SK-N-SH (cell line): ENCODE data around the gene MCEMP1. TPM values are rescaled to one million over a fixed set of nuclear protein-coding genes. Genes with fewer than 3 reads are reported as not detected.
A peak's percentile ranks its signal among the peaks of the same experiment; 100 is the strongest.

Experiments
- CTCF ChIA-PET: fragments of 300-600, 350-600 bp; formaldehyde crosslinking; extraction: SDS; loops from one replicate; lab custom pipeline; 2021; lab: Yijun Ruan, JAX
- POLR2A ChIA-PET: fragments of 350-600 bp; sonication (Branson Sonifier 250); formaldehyde crosslinking; extraction: SDS; loops from one replicate; lab custom pipeline; 2020; ENCODE audit warnings: antibody characterized with exemption, inconsistent platforms; lab: Yijun Ruan, JAX
- DNase-seq: peaks from one replicate; pipeline ENCODE4 v3.0.0; 2012
- H2AFZ ChIP-seq: fragments of 200-600 bp; sonication (generic); 2 replicates; pipeline ENCODE4 v1.8.1; 2016; ENCODE audit warnings: antibody characterized with exemption, mild to moderate bottlenecking, low read depth
- H3F3A ChIP-seq: fragments of 200-600 bp; sonication (generic); replicated peaks from 2 replicates; pipeline ENCODE3; 2016; ENCODE audit warnings: antibody characterized with exemption, mild to moderate bottlenecking; ENCODE audit not compliant: insufficient read depth
- H3K27ac ChIP-seq, 2 experiments: fragments of 200-500 bp in 1 of 2; fragments of 200-600 bp in 1 of 2; sonication (Bioruptor generic) in 1 of 2; sonication (generic), shearing (Covaris generic) in 1 of 2; 2 replicates each; pipeline versions ENCODE4 v1.5.1 to v1.6.1; 2014 to 2016; ENCODE audit warnings: low read depth in 2 of 2, inconsistent platforms in 1 of 2, low read length in 1 of 2, mild to moderate bottlenecking in 1 of 2, mixed read lengths in 1 of 2
- H3K27me3 ChIP-seq: fragments of 200-600 bp; sonication (generic), shearing (Covaris generic); 2 replicates; pipeline ENCODE4 v1.6.1; 2016; ENCODE audit warnings: mixed run types; ENCODE audit not compliant: insufficient read depth
- H3K36me3 ChIP-seq, 2 experiments: fragments of 200-500 bp in 1 of 2; fragments of 200-600 bp in 1 of 2; sonication (Bioruptor generic) in 1 of 2; sonication (generic) in 1 of 2; replicated peaks in 1 of 2; 2 replicates each; pipeline versions ENCODE3 to v1.5.1; 2014 to 2016; ENCODE audit warnings: low read length in 1 of 2, mild to moderate bottlenecking in 1 of 2; ENCODE audit not compliant: insufficient read depth in 2 of 2, control insufficient read depth in 1 of 2
- H3K4me1 ChIP-seq, 2 experiments: fragments of 200-500 bp in 1 of 2; fragments of 200-600 bp in 1 of 2; sonication (Bioruptor generic) in 1 of 2; sonication (generic), shearing (Covaris generic) in 1 of 2; 2 replicates each; pipeline versions ENCODE4 v1.5.1 to v1.6.1; 2014 to 2016; ENCODE audit warnings: low read depth in 1 of 2, low read length in 1 of 2, mixed run types in 1 of 2; ENCODE audit not compliant: insufficient read depth in 2 of 2, control insufficient read depth in 1 of 2
- H3K4me2 ChIP-seq: fragments of 200-600 bp; sonication (generic), shearing (Covaris generic); 2 replicates; pipeline ENCODE4 v1.6.1; 2017; ENCODE audit warnings: mixed run types
- H3K4me3 ChIP-seq, 2 experiments: fragments of 200-500 bp in 1 of 2; fragments of 200-600 bp in 1 of 2; sonication (Bioruptor generic) in 1 of 2; sonication (generic), shearing (Covaris generic) in 1 of 2; 2 replicates each; pipeline versions ENCODE4 v1.5.1 to v1.8.1; 2014 to 2016; ENCODE audit warnings: low read depth in 2 of 2, inconsistent platforms in 1 of 2, low read length in 1 of 2, mild to moderate bottlenecking in 1 of 2, mixed read lengths in 1 of 2, moderate library complexity in 1 of 2
- H3K79me2 ChIP-seq: fragments of 200-600 bp; sonication (generic); 2 replicates; pipeline ENCODE4 v1.8.1; 2017; ENCODE audit warnings: mild to moderate bottlenecking; ENCODE audit not compliant: insufficient read depth
- H3K9ac ChIP-seq: fragments of 200-600 bp; sonication (generic); 2 replicates; pipeline ENCODE4 v1.6.1; 2017; ENCODE audit warnings: mixed run types
- H3K9me2 ChIP-seq: fragments of 200-600 bp; sonication (generic); 2 replicates; pipeline ENCODE4 v1.6.1; 2017; ENCODE audit warnings: mixed run types
- H3K9me3 ChIP-seq: fragments of 200-600 bp; sonication (generic); 2 replicates; pipeline ENCODE4 v1.6.1; 2017; ENCODE audit warnings: mixed run types, mild to moderate bottlenecking, moderate library complexity
- H4K20me1 ChIP-seq: fragments of 200-600 bp; sonication (generic); 2 replicates; pipeline ENCODE4 v1.6.1; 2017; ENCODE audit warnings: mild to moderate bottlenecking, mixed run types; ENCODE audit not compliant: insufficient read depth
- EZH2phosphoT487 ChIP-seq: fragments of 200-600 bp; sonication (generic); IDR thresholded peaks from 2 replicates; pipeline ENCODE4 v1.6.1; 2017; ENCODE audit warnings: low read depth, mixed run types, mild to moderate bottlenecking, antibody characterized with exemption, moderate library complexity, borderline replicate concordance
- FOSL2 ChIP-seq: IDR thresholded peaks from 2 replicates; pipeline ENCODE4 v1.4.0; 2012; ENCODE audit warnings: low read depth, mild to moderate bottlenecking, moderate library complexity, borderline replicate concordance
- FOXJ3 ChIP-seq: sonication (generic); formaldehyde crosslinking; IDR thresholded peaks from 2 replicates; pipeline ENCODE4 v1.5.1; 2020; ENCODE audit warnings: mild to moderate bottlenecking, missing genetic modification reagents
- FOXM1 ChIP-seq: IDR thresholded peaks from 2 replicates; pipeline ENCODE4 v1.4.0; 2012; ENCODE audit warnings: low read depth, mild to moderate bottlenecking
- GATA2 ChIP-seq: sonication (generic); formaldehyde crosslinking; IDR thresholded peaks from 2 replicates; pipeline ENCODE4 v1.5.0; 2020; ENCODE audit warnings: mild to moderate bottlenecking, missing genetic modification reagents
- JUND ChIP-seq: IDR thresholded peaks from 2 replicates; pipeline ENCODE4 v1.4.0; 2012
- MXI1 ChIP-seq: IDR thresholded peaks from 2 replicates; pipeline ENCODE4 v1.6.1; 2012; ENCODE audit warnings: mild to moderate bottlenecking, low read depth, low read length, improper control_type of control experiment
- NRF1 ChIP-seq: IDR thresholded peaks from 2 replicates; pipeline ENCODE4 v1.6.1; 2012; ENCODE audit warnings: low read depth, mild to moderate bottlenecking, low read length
- POLR2AphosphoS5 ChIP-seq: IDR thresholded peaks from 2 replicates; pipeline ENCODE4 v1.6.1; 2012; ENCODE audit warnings: low read depth, low read length
- RAD21 ChIP-seq: IDR thresholded peaks from 2 replicates; pipeline ENCODE4 v1.6.1; 2012; ENCODE audit warnings: mild to moderate bottlenecking, low read length
- RCOR1 ChIP-seq: fragments of 150-350 bp; IDR thresholded peaks from 2 replicates; pipeline ENCODE4 v1.6.1; 2017; ENCODE audit warnings: antibody characterized with exemption, low read length
- RXRA ChIP-seq: IDR thresholded peaks from 2 replicates; pipeline ENCODE4 v1.4.0; 2012; ENCODE audit warnings: low read depth, mild to moderate bottlenecking, borderline replicate concordance
- SMC3 ChIP-seq: IDR thresholded peaks from 2 replicates; pipeline ENCODE4 v1.6.1; 2012; ENCODE audit warnings: low read depth, low read length, improper control_type of control experiment
- TAF1 ChIP-seq: IDR thresholded peaks from 2 replicates; pipeline ENCODE4 v1.6.1; 2012; ENCODE audit warnings: low read depth, mild to moderate bottlenecking, low read length, moderate library complexity, borderline replicate concordance
- TCF12 ChIP-seq: IDR thresholded peaks from 2 replicates; pipeline ENCODE4 v1.4.0; 2012
- USF2 ChIP-seq: fragments of 150-350 bp; IDR thresholded peaks from 2 replicates; pipeline ENCODE4 v1.6.1; 2017; ENCODE audit warnings: antibody characterized with exemption, low read length, low read depth, borderline replicate concordance
- YY1 ChIP-seq: IDR thresholded peaks from 2 replicates; pipeline ENCODE4 v1.4.0; 2012; ENCODE audit warnings: low read depth, mild to moderate bottlenecking
- WGBS: methylation state at CpG from one replicate; pipeline ENCODE4 v1.1.6; 2017; ENCODE audit warnings: low lambda C conversion rate; 5-methylcytosine and 5-hydroxymethylcytosine counted together
- polyA plus RNA-seq, 3 experiments: library from polyadenylated mRNA; depleted of rRNA; stranded (reverse); fragments of >200 nt; gene quantifications; 2 replicates each; pipeline ENCODE4 v1.2.3, GENCODE V29; 2012
- TF ChIP-seq, protein P1 (sequence below): fragments of 200-600 bp; sonication (generic); IDR thresholded peaks from 2 replicates; pipeline ENCODE4 v1.6.1; 2017; ENCODE audit warnings: antibody characterized with exemption, mild to moderate bottlenecking, moderate library complexity
- TF ChIP-seq, protein P2 (sequence below): IDR thresholded peaks from 2 replicates; pipeline ENCODE4; 2012

Gene MCEMP1
- polyA plus RNA-seq, 1 of the 3 experiments (the other 2 are of a cell fraction): not detected

- Histone ChIP-seq H3F3A (no peaks in the 10 kb centered on the region), H3K36me3 (no peaks in the 10 kb centered on the region), H3K4me3 (no peak overlapping the region), H3K9me2 (no peaks in the 10 kb centered on the region), H3K27me3 (peaks cover 49% of the 10 kb centered on the region), H4K20me1 (no peaks in the 10 kb centered on the region), H3K9me3 (no peaks in the 10 kb centered on the region), H2AFZ (no peak overlapping the region), H3K4me1 (peaks cover 0 to 3% of the 10 kb centered on the region in 2 experiments; a peak in 1 of 4 replicates), H3K27ac (no peak overlapping the region), H3K79me2 (no peaks in the 10 kb centered on the region), H3K4me2 (no peak overlapping the region), H3K9ac (no peak overlapping the region)
- peak; percentile 19 for DNase-seq
- ChIA-PET POLR2A (no interaction called here), CTCF (interaction anchor here (1.2 to 5.7 kb wide), 4 partner anchors 30 to 150 kb away, joined by 3 to 43 read pairs (median 18); partner anchors contain the start of gene TRAPPC5)
- TF ChIP-seq MXI1: no peak
- TF ChIP-seq FOSL2: no peak
- TF ChIP-seq, protein P1, sequence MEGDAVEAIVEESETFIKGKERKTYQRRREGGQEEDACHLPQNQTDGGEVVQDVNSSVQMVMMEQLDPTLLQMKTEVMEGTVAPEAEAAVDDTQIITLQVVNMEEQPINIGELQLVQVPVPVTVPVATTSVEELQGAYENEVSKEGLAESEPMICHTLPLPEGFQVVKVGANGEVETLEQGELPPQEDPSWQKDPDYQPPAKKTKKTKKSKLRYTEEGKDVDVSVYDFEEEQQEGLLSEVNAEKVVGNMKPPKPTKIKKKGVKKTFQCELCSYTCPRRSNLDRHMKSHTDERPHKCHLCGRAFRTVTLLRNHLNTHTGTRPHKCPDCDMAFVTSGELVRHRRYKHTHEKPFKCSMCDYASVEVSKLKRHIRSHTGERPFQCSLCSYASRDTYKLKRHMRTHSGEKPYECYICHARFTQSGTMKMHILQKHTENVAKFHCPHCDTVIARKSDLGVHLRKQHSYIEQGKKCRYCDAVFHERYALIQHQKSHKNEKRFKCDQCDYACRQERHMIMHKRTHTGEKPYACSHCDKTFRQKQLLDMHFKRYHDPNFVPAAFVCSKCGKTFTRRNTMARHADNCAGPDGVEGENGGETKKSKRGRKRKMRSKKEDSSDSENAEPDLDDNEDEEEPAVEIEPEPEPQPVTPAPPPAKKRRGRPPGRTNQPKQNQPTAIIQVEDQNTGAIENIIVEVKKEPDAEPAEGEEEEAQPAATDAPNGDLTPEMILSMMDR: no peak
- no peak for TF ChIP-seq FOXJ3 (CRISPR knock-in tag)
- TF ChIP-seq TCF12: no peak
- no peak for TF ChIP-seq SMC3
- no peak for TF ChIP-seq RCOR1
- TF ChIP-seq FOXM1: no peak
- TF ChIP-seq RXRA: no peak
- TF ChIP-seq, protein P2, sequence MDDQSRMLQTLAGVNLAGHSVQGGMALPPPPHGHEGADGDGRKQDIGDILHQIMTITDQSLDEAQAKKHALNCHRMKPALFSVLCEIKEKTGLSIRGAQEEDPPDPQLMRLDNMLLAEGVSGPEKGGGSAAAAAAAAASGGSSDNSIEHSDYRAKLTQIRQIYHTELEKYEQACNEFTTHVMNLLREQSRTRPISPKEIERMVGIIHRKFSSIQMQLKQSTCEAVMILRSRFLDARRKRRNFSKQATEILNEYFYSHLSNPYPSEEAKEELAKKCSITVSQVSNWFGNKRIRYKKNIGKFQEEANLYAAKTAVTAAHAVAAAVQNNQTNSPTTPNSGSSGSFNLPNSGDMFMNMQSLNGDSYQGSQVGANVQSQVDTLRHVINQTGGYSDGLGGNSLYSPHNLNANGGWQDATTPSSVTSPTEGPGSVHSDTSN: no peak
- WGBS: 6% methylated on average over 2 of the region's 2 CpGs
Observed at GRCh38 chr19:7650148-7650547, 26.7 kb upstream of the MCEMP1 start.

- CTCF ChIA-PET: interaction anchor here (0.6 to 5.7 kb wide), 23 partner anchors 9 to 296 kb away, joined by 3 to 43 read pairs (median 5); partner anchors contain the start of genes PCP2, PET100, STXBP2 and TRAPPC5
- POLR2A ChIA-PET: no interaction called here
- WGBS: 9% methylated on average over 20 of the region's 28 CpGs
- TF ChIP-seq NRF1 (no peak), POLR2AphosphoS5 (no peak), RXRA (peak; percentile 49; the same call in 1 of the 2 replicates), FOXM1 (no peak), RAD21 (peak; percentile 62), YY1 (no peak), RCOR1 (no peak), EZH2phosphoT487 (no peak), TAF1 (no peak), JUND (no peak), GATA2 (CRISPR knock-in tag) (no peak), SMC3 (peak; percentile 69), USF2 (no peak), FOSL2 (no peak)
- TF ChIP-seq, protein P2: no peak
Observed at GRCh38 chr19:7652061-7652641, 24.7 kb upstream of the MCEMP1 start.

More at GRCh38 chr19:7652061-7652641, 24.7 kb upstream of the MCEMP1 start:
- H3K4me1 ChIP-seq: peaks cover 0 to 3% of the 10 kb centered on the region in 2 experiments; a peak in 1 of 4 replicates
- H4K20me1 ChIP-seq: no peaks in the 10 kb centered on the region
- H3K4me2 ChIP-seq: peak overlapping the region; percentile 76
- H3K36me3 ChIP-seq: no peaks in the 10 kb centered on the region
- H3K27me3 ChIP-seq: peaks cover 34% of the 10 kb centered on the region
- no peaks in the 10 kb centered on the region for H3K9me3 ChIP-seq
- no peaks in the 10 kb centered on the region for H3K79me2 ChIP-seq
- H2AFZ ChIP-seq: peak overlapping the region; percentile 76; the same call in 1 of the 2 replicates
- no peak overlapping the region for H3K9ac ChIP-seq
- H3K27ac ChIP-seq: no peak overlapping the region
- peak; percentile 89 for DNase-seq
- no peaks in the 10 kb centered on the region for H3F3A ChIP-seq
- peak overlapping the region; percentile 23 to 61; a peak in 3 of 4 replicates for H3K4me3 ChIP-seq
- H3K9me2 ChIP-seq: no peaks in the 10 kb centered on the region
